Lower leg skin (tissue), 3 donors: ENCODE data around the gene NOX4.
"Not testable (repeated sequence)": the region's sequence is repeated elsewhere in the genome, so short reads cannot be mapped to it uniquely, and the experiment has no call there.

Experiments
- CTCF ChIP-seq, 3 donors: fragments of 450-650 bp; IDR thresholded peaks; one replicate each; pipeline ENCODE4 v1.5.1; 2016; ENCODE audit warnings: antibody characterized with exemption in 3 of 3, mild to moderate bottlenecking in 3 of 3, moderate library complexity in 2 of 3
- POLR2A ChIP-seq, 2 donors: fragments of 450-650 bp; IDR thresholded peaks; one replicate each; pipeline ENCODE4 v1.6.1; 2016 to 2017; ENCODE audit warnings: antibody characterized with exemption in 2 of 2, mild to moderate bottlenecking in 1 of 2, moderate library complexity in 1 of 2

DNA sequence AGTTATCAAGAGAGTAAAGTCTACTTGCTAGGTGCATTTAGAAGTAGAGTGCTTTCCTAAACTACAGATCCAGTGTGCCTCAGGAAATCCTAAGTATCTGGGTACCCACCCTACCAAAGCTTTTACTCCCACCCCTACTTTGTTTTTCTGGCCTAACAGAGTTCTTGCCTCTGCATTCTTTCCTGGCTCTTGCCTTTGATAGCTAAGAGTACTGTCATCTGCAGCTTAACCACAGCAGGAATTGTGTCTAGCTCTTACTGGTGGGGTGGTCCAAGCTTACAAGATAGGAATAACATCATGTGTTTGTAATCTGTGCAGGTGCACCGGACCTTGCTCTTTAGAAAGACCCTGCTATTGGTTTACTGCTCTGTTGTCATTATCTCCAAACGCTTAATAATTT is 82.7 kb downstream of the NOX4 start:
- not testable (repeated sequence) for TF ChIP-seq CTCF, POLR2A (IDR thresholded peaks at IDR 0.05)
